Stimulated activated CD8-positive, alpha-beta memory T cell treated with anti-CD3 and anti-CD28 coated beads, Interleukin-15, amount 100 ng/mL, for 48 hours (primary cell): ENCODE data around the gene RUFY3.

ENCODE experiments used
- DNase-seq, 2 donors: peaks; one replicate each; pipeline ENCODE4 v3.0.0-alpha.2; 2020; ENCODE audit warnings: low read depth in 2 of 2

The RUFY3 gene

GRCh38 chr4:70841951-70842350 is 120.2 kb downstream of the RUFY3 start:
- no peak for DNase-seq

GRCh38 chr4:70842761-70843435 is 121.1 kb downstream of the RUFY3 start:
- DNase-seq: no peak

GRCh38 chr4:70844180-70844579 is 122.4 kb downstream of the RUFY3 start:
- DNase-seq: no peak

DNA sequence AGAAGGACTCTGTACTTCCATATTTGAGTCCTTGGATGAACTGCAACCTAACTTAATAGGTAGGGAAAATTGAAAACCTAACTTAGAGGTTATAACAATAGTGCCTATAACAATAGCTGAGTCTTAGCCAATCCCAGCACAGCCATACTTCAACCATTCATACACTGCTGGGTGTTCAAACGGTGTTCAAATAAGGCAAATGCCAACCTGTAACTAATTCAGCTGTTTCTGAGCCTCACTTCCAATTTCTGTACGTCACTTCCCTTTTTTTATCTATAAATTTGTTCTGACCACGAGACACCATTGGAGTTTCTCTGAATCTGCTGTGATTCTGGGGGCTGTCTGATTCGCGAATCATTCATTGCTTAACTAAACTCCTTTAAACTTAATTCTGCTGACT is 127.5 kb downstream of the RUFY3 start:
- DNase-seq: no peak

DNA sequence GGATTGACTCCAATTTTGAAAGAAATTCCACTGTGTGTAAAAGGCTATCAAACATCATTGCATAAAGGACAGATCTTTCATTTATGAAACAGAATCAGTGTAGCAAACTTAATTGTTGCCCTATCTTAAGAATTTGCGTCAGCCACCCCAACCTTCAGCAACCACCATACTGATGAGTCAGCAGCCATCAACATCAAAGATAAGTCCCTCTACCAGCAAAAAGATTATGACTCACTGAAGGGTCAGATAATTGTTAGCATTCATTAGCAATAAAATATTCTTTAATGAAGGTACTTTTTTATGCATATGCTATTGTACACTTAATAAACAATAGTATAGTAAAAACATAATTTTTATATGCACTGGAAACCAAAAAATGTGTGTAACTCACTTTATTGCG is 133.7 kb downstream of the RUFY3 start:
- no peak for DNase-seq
